Smooth muscle cell of the brain vasculature (primary cell): ENCODE results near the gene IREB2.

Source experiments
- DNase-seq: peaks from one replicate; pipeline ENCODE4 v3.0.0-alpha.2; 2012; ENCODE audit warnings: low read depth, low spot score

The IREB2 gene

GRCh38 chr15:78407608-78408354, 30.2 kb upstream of the IREB2 start:
- no peak for DNase-seq

GRCh38 chr15:78408355-78408640, 29.7 kb upstream of the IREB2 start:
- DNase-seq = no peak

GRCh38 chr15:78408961-78409360, 29.1 kb upstream of the IREB2 start:
- no peak for DNase-seq

- DNase-seq = no peak
These were observed 27.0 kb upstream of the IREB2 start for GRCh38 chr15:78411061-78411460.

GRCh38 chr15:78414621-78415250, 23.3 kb upstream of the IREB2 start:
- no peak for DNase-seq

- DNase-seq = no peak
These were observed 22.7 kb upstream of the IREB2 start for GRCh38 chr15:78415284-78415683.

- DNase-seq = no peak
These were observed 20.0 kb upstream of the IREB2 start for GRCh38 chr15:78417754-78418630.

GRCh38 chr15:78418686-78419085, 19.3 kb upstream of the IREB2 start:
- no peak for DNase-seq

GRCh38 chr15:78419367-78419766, 18.6 kb upstream of the IREB2 start:
- no peak for DNase-seq

- no peak for DNase-seq
These were observed 17.8 kb upstream of the IREB2 start for GRCh38 chr15:78420220-78420619.

- no peak for DNase-seq
These were observed 17.2 kb upstream of the IREB2 start for GRCh38 chr15:78420766-78421165.

GRCh38 chr15:78421238-78421965, 16.6 kb upstream of the IREB2 start:
- no peak for DNase-seq

GRCh38 chr15:78422571-78423340, 15.3 kb upstream of the IREB2 start:
- peak; percentile 43 for DNase-seq

- no peak for DNase-seq
These were observed 13.3 kb upstream of the IREB2 start for GRCh38 chr15:78424673-78425072.

GRCh38 chr15:78425643-78426042, 12.4 kb upstream of the IREB2 start:
- DNase-seq = no peak

- no peak for DNase-seq
These were observed 11.7 kb upstream of the IREB2 start for GRCh38 chr15:78426300-78426699.

GRCh38 chr15:78427953-78428352, 10.1 kb upstream of the IREB2 start:
- no peak for DNase-seq

- no peak for DNase-seq
These were observed 8.5 kb upstream of the IREB2 start for GRCh38 chr15:78429477-78429876.

GRCh38 chr15:78431955-78432354, 6.1 kb upstream of the IREB2 start:
- DNase-seq = no peak

GRCh38 chr15:78432664-78433063, 5.4 kb upstream of the IREB2 start:
- DNase-seq = no peak

GRCh38 chr15:78434134-78434533, 3.9 kb upstream of the IREB2 start:
- no peak for DNase-seq
